Measurements from ENCODE around the gene PARD3.

PARD3 gene

DNA sequence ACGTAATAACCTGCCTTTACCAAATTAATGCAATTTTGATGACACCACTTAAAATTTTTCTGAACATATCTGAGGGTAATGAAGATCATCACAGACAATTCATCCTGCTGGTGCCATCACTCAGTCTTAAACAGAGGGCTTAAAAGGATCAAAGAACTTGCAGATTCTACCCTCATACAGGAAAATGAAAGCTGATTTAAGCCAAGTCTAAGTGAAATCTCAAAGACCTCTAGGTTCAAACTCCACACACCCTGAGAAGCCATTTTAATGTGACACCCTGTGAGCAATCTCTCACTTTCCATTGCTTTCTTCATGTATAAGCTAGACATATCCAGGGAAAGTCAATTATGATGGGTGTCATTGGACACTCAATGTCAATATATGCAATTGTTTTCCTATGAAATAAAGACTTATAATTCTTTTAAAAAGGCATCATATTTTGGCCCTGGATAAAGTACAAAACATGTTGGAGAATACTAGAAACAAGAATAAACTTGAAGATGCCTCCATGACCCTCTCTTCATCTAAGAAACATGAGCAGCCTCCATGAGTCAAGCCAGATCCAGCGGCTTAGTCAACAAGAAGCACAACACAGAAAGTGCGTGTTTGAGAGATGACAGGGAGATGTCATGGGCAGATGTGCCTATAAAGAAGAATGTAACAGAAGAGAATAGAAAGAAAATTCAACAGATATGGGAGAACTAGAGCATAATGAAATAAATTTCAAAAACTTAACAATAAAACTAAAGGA, 291.9 kb downstream of the PARD3 start:
- DNase-seq, result no peak

- DNase-seq, result no peak
These were observed 292.6 kb downstream of the PARD3 start for GRCh38 chr10:34522546-34522945.

DNA sequence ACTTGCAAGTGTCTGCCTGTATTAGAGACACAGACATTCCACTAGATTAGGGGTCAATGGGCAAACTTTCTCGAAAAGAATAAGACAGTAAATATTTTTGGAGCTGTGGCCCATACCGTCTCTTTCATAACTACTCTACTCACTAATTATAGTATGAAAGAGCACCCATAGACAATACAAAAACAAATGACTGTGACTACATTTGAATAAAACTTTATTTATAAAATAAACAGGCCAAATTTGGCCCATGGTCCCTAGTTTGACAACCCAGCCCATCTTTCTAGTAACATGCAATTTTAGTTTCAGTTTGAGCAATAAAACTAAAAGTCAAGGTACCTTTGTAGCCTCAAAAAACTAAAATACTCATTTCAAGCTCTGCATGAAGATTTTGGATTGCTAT, 294.6 kb downstream of the PARD3 start:
- no peak for DNase-seq

DNA sequence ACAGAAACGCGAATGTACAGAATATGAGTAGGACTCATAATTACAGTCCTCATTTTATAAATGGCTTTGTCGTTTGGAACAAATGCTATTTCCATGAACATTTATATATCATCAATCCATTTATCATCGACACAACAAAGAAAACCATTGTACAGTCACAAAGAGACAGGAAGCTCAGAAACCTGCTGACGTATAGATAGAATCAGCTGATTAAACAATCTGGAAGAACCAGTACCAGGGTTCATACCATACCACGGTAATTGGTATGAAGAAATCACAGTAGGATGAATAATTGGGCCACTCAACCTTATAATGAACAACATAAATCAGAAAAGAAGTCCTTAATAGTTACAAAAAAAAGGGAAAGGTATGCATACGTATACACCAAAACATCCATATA, 295.0 kb downstream of the PARD3 start:
- no peak for DNase-seq

GRCh38 chr10:34514290-34514689, 300.8 kb downstream of the PARD3 start:
- no peak for DNase-seq

- no peak for DNase-seq
These were observed 301.5 kb downstream of the PARD3 start for GRCh38 chr10:34513636-34514035.

DNA sequence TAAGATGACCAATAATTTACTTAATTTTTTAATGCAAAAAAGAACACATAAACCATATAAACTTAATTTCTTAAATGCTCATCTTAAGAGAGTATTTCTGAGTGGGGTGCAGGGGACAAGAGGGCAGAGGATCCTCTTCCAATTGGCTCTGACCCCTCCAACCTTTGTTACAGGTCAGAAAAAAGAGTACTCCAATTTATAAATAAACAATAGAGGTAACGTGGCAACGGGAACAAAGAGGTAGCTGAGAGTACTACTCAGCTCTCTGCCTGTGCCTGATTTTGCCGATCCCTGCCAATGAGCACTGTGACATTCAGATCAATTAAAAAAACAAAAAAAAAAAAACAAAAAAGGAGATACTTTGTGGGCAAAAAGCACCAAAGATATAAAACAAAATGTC, 307.9 kb downstream of the PARD3 start:
- peak; percentile 35 for DNase-seq

DNA sequence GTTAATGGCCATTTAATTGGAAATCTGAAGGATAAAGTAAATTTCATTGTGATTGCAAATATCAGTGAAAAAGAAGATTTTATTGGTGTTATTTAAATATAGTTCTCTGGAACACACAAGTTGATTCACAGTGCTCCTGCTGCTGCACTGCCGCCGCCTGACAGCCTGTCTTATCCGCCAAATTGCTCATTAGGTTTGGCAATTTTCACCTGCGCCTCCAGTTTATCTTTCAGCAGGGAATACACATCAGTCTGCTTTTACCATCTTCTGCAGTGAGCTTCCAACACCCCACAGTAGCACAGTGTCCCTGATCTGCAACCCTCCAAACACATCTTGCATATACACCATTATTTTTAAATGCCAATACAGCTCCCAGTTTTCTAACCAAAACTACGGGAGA, 308.3 kb downstream of the PARD3 start:
- DNase-seq, result no peak

GRCh38 chr10:34505338-34505737, 309.8 kb downstream of the PARD3 start:
- no peak for DNase-seq

GRCh38 chr10:34504534-34504933, 310.6 kb downstream of the PARD3 start:
- DNase-seq, result no peak

DNA sequence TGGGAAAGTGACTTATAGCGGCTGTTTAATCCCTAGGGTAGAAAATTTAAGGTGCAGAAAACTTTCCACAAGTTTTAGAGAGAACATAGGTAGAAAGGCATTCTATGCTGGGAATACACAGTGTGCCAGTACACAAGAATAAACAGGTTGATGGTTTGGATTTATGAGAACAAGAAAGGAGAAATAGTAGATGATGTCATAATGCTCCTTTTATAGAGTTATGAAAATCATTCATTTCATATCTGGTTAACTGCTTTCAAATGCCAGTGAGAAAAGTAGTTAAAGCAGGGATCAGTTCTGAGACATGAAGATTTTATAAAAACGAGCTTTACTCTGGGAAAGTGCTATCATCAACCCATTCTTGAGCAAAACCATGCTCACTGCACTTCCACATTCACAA, 311.4 kb downstream of the PARD3 start:
- no peak for DNase-seq

DNA sequence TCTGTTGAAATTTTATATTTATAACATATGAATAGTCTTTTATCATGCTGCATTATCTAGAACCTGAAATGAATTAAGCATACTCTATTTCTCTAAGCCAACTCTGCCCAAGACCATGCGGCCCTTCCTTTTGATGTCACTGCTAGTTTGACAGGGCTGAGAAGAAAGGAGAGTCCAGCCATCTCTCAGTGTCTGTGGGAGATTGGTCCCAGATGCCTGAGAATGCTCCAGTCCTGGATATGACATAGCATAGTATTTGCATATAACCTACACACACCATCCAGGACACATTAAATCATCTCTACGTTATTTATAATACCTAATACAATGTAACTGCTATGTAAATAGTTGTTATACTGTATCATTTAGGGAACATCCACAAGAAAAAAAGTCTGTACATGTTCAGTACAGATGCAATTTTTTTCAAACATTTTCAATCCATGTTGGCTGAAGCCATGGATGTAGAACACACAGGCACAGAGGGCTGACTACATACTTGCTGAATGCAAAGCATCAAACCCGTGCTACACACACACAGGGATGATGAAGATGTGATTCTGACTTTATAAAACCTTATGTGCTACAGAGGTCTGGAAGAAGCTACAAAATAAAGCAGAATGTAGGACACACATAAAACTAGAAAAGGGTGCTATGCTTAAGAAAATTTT, 315.4 kb downstream of the PARD3 start:
- DNase-seq, result no peak

DNA sequence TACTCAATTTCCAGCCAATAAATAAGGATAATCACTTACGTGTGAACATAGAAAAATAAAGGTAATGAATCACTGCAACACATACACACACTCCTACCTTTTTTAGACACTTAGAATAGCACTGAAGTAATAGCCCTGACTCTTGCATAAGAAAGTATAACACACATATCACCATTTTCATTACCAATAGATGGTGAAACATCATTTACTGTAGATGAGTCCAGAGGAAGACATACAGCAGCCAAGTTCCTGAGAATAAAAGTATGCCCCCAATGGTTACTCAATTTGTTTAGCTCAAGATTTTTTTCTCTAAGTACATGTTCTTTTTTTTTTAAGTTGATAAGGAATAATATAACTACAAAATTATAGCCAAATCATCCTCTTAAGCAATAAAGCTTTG, 316.3 kb downstream of the PARD3 start:
- DNase-seq, result no peak

- DNase-seq, result no peak
These were observed 319.2 kb downstream of the PARD3 start for GRCh38 chr10:34495938-34496337.

- no peak for DNase-seq
These were observed 321.1 kb downstream of the PARD3 start for GRCh38 chr10:34494012-34494411.

DNA sequence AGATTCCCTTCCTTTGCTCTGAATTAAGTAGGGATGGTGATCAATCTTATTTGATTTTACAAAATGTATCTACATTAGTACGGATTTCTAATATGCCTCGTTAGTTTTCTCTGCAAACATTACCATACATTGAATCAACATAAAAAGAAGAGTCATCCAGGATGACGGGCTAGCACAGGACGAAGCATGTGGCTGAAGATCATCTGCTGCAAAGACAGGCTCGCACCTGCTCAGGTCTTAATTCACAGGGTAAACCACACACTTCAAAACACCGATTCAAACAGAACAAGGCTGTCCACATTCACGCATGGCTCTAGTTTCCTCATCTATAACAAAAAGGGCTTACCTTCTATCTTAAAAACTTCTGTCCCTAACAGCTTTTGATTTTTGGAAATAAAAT, 323.0 kb downstream of the PARD3 start:
- peak; percentile 44 for DNase-seq

- no peak for DNase-seq
These were observed 323.4 kb downstream of the PARD3 start for GRCh38 chr10:34491678-34492077.

GRCh38 chr10:34489973-34490745, 324.9 kb downstream of the PARD3 start:
- no peak for DNase-seq

DNA sequence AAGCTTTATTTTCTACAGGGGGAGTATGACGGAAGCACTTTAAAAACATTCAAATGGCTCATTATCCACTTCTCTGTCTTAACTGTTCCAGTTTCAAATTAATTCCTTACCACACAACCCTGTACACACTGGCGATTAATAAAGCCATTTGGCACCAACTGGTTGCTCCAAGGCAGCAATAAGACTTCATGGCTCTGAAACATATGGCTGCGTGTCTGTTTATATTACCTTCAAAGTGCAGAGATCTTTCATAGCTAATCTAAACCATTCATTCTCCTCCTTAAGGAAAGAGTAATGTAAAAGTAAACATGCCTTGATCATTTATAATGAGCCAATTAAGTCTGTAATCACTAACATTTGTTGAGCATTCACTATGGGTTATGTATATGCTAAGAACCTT, 325.7 kb downstream of the PARD3 start:
- DNase-seq, result no peak

GRCh38 chr10:34488476-34489130, 326.5 kb downstream of the PARD3 start:
- DNase-seq, result no peak

- DNase-seq, result no peak
These were observed 329.1 kb downstream of the PARD3 start for GRCh38 chr10:34486008-34486407.

GRCh38 chr10:34484164-34484563, 330.9 kb downstream of the PARD3 start:
- DNase-seq, result no peak

DNA sequence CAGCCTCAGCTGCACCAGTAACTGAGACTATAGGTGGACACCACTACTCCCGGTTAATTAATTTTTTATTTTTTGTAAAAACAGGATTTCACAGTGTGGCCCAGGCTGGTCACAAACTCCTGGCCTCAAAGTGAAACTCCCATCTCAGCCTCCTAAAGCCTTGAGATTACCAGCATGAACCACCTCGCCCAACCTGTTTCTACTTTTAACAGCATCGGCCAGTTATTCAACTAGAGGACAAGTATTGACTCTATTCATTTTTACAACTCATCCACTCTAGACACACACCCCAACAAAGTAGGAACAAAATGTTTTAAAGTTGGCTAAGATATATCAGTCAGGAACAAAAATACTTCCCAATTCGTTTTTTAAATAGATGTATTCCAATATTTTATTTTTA, 334.8 kb downstream of the PARD3 start:
- no peak for DNase-seq
